HepG2 (cell line): ENCODE data around the gene MTO1. TPM values are rescaled to one million over a fixed set of nuclear protein-coding genes. Genes with fewer than 3 reads are reported as not detected.
A peak's percentile ranks its signal among the peaks of the same experiment; 100 is the strongest.

Experiments used
- DRAP1 ChIP-seq: IDR thresholded peaks from 2 replicates; pipeline ENCODE4 v1.6.1; 2016; ENCODE audit warnings: missing genetic modification reagents, missing compliant biosample characterization
- FOXA1 ChIP-seq, 2 experiments: fragments of 450-650 bp in 1 of 2; sonication (generic) in 1 of 2; formaldehyde crosslinking in 1 of 2; IDR thresholded peaks; 2 replicates each; pipeline versions ENCODE4 v1.4.0 to v1.6.1; 2016 to 2020; ENCODE audit warnings: missing genetic modification reagents in 1 of 2
- GRHL1 ChIP-seq: sonication (generic); formaldehyde crosslinking; conservative IDR thresholded peaks from 2 replicates; pipeline ENCODE4 v1.8.0; 2022; ENCODE audit warnings: missing genetic modification reagents
- HNF4G ChIP-seq, 2 experiments: sonication (generic) in 1 of 2; formaldehyde crosslinking in 1 of 2; IDR thresholded peaks; 2 replicates each; pipeline versions ENCODE4 v1.4.0 to v1.6.1; 2011 to 2020; ENCODE audit warnings: borderline replicate concordance in 2 of 2, low read depth in 2 of 2, mild to moderate bottlenecking in 2 of 2, low read length in 1 of 2, missing genetic modification reagents in 1 of 2, moderate library complexity in 1 of 2
- HOXD1 ChIP-seq: sonication (generic); formaldehyde crosslinking; IDR thresholded peaks from 2 replicates; pipeline ENCODE4 v1.5.0; 2020; ENCODE audit warnings: missing genetic modification reagents
- KLF12 ChIP-seq: sonication (generic); formaldehyde crosslinking; IDR thresholded peaks from 2 replicates; pipeline ENCODE4 v1.4.0; 2020; ENCODE audit warnings: missing genetic modification reagents, borderline replicate concordance
- NFE2L2 ChIP-seq: fragments of 150-350 bp; IDR thresholded peaks from 2 replicates; pipeline ENCODE4 v1.6.1; 2014; ENCODE audit warnings: low read length
- PLSCR1 ChIP-seq: sonication (generic); formaldehyde crosslinking; IDR thresholded peaks from 2 replicates; pipeline ENCODE4 v1.5.0; 2020; ENCODE audit warnings: missing genetic modification reagents, mild to moderate bottlenecking, borderline replicate concordance
- POGZ ChIP-seq: sonication (generic); formaldehyde crosslinking; IDR thresholded peaks from 2 replicates; pipeline ENCODE4 v1.4.0; 2020; ENCODE audit warnings: mild to moderate bottlenecking, missing genetic modification reagents
- POLR2A ChIP-seq, 2 experiments: IDR thresholded peaks; 2 replicates each; pipeline ENCODE4 v1.6.1; 2011; ENCODE audit warnings: low read depth in 2 of 2, low read length in 2 of 2, mild to moderate bottlenecking in 1 of 2, moderate library complexity in 1 of 2; ENCODE audit not compliant: insufficient read depth in 1 of 2
- SIX1 ChIP-seq: sonication (generic); formaldehyde crosslinking; IDR thresholded peaks from 2 replicates; pipeline ENCODE4 v1.4.0; 2020; ENCODE audit warnings: missing genetic modification reagents, borderline replicate concordance
- TRIM24 ChIP-seq: sonication (generic); formaldehyde crosslinking; IDR thresholded peaks from 2 replicates; pipeline ENCODE4 v1.8.0; 2022; ENCODE audit warnings: mild to moderate bottlenecking, missing genetic modification reagents
- ZBTB44 ChIP-seq: sonication (generic); formaldehyde crosslinking; IDR thresholded peaks from 2 replicates; pipeline ENCODE4 v1.4.0; 2020; ENCODE audit warnings: missing genetic modification reagents
- ZBTB46 ChIP-seq: sonication (generic); formaldehyde crosslinking; IDR thresholded peaks from 2 replicates; pipeline ENCODE4 v1.4.0; 2020; ENCODE audit warnings: mild to moderate bottlenecking, missing genetic modification reagents, borderline replicate concordance
- ZNF136 ChIP-seq: sonication (generic); formaldehyde crosslinking; IDR thresholded peaks from 2 replicates; pipeline ENCODE4 v1.8.1; 2022; ENCODE audit warnings: low read depth, mild to moderate bottlenecking, moderate library complexity, missing genetic modification reagents
- ZNF17 ChIP-seq: sonication (generic); formaldehyde crosslinking; IDR thresholded peaks from 2 replicates; pipeline ENCODE4 v1.5.0; 2020; ENCODE audit warnings: mild to moderate bottlenecking, missing genetic modification reagents
- ZNF180 ChIP-seq: sonication (generic); formaldehyde crosslinking; IDR thresholded peaks from 2 replicates; pipeline ENCODE4 v1.4.0; 2020; ENCODE audit warnings: low read depth, missing genetic modification reagents, borderline replicate concordance
- ZNF33A ChIP-seq: sonication (generic); formaldehyde crosslinking; IDR thresholded peaks from 2 replicates; pipeline ENCODE4 v1.5.1; 2020; ENCODE audit warnings: missing genetic modification reagents, mild to moderate bottlenecking, moderate library complexity, borderline replicate concordance
- ZNF589 ChIP-seq: sonication (generic); formaldehyde crosslinking; conservative IDR thresholded peaks from 2 replicates; pipeline ENCODE4 v1.8.0; 2022; ENCODE audit warnings: mild to moderate bottlenecking, moderate library complexity, missing genetic modification reagents
- ZNF780A ChIP-seq: sonication (generic); formaldehyde crosslinking; IDR thresholded peaks from 2 replicates; pipeline ENCODE4 v1.8.0; 2022; ENCODE audit warnings: mild to moderate bottlenecking, missing genetic modification reagents, moderate library complexity
- ZSCAN12 ChIP-seq: sonication (generic); formaldehyde crosslinking; IDR thresholded peaks from 2 replicates; pipeline ENCODE4 v1.9.0; 2021; ENCODE audit warnings: mild to moderate bottlenecking, missing genetic modification reagents
- polyA plus RNA-seq, 8 experiments: library from polyadenylated mRNA; depleted of rRNA in 3 of 8; stranded (reverse) in 7 of 8; unstranded in 1 of 8; fragments of >200 nt; fragmentation: Illumina TruSeq in 4 of 8; extraction: Trizol in 4 of 8; gene quantifications; 2 replicates each; pipeline versions ENCODE4 v1.2.1 to v1.2.3, GENCODE V29; 2011 to 2016; ENCODE audit warnings: low read depth in 4 of 8, missing spikeins in 1 of 8, mixed read lengths in 1 of 8; ENCODE audit not compliant: insufficient read depth in 1 of 8
- total RNA-seq, 5 experiments: library from RNA; depleted of rRNA; stranded (reverse); fragments of >200 nt; fragmentation: Illumina TruSeq; extraction: Trizol; gene quantifications; 2 replicates each; pipeline ENCODE4 v1.2.3, GENCODE V29; 2016; ENCODE audit warnings: low read depth in 1 of 5

Gene MTO1
- total and polyA plus RNA-seq, 2 of the 13 experiments (the other 11 are each of a cell fraction or from before 2014, with no cell fraction given): 21.1 to 45.3 TPM

- no peak for TF ChIP-seq ZNF33A (CRISPR knock-in tag)
- peak; percentile 95 for TF ChIP-seq DRAP1 (CRISPR knock-in tag)
- TF ChIP-seq TRIM24: no peak
- TF ChIP-seq FOXA1 (IDR thresholded peaks at IDR 0.05): no peak
- TF ChIP-seq FOXA1 (CRISPR knock-in tag; IDR thresholded peaks at IDR 0.05): no peak
- TF ChIP-seq ZBTB46 (CRISPR knock-in tag): 0 out of 2 replicates have a peak, but pooled peaks have one; percentile 29
- no peak for TF ChIP-seq SIX1 (CRISPR knock-in tag)
- no peak for TF ChIP-seq ZNF136
- TF ChIP-seq POLR2A (IDR thresholded peaks at IDR 0.05; ENCODE audit: insufficient read depth in 1 of 2, low read depth in 2 of 2, low read length in 2 of 2): peak; percentile 74 to 81
- no peak for TF ChIP-seq POGZ (CRISPR knock-in tag)
- no peak for TF ChIP-seq ZNF17 (CRISPR knock-in tag)
- no peak for TF ChIP-seq ZBTB44 (CRISPR knock-in tag)
- TF ChIP-seq ZNF180 (CRISPR knock-in tag): no peak
- no peak for TF ChIP-seq NFE2L2
- TF ChIP-seq ZNF780A (CRISPR knock-in tag): 0 out of 2 replicates have a peak, but pooled peaks have one; percentile 48
- TF ChIP-seq HNF4G (IDR thresholded peaks at IDR 0.05; ENCODE audit: borderline replicate concordance, low read depth, low read length): no peak
- TF ChIP-seq HNF4G (CRISPR knock-in tag; IDR thresholded peaks at IDR 0.05; ENCODE audit: borderline replicate concordance, low read depth): no peak
- TF ChIP-seq KLF12 (CRISPR knock-in tag): peak; percentile 48; the same call in 1 of the 2 replicates
- TF ChIP-seq ZNF589 (CRISPR knock-in tag): peak; percentile 72; the same call in 1 of the 2 replicates
- no peak for TF ChIP-seq ZSCAN12 (CRISPR knock-in tag)
- no peak for TF ChIP-seq GRHL1 (CRISPR knock-in tag)
- TF ChIP-seq HOXD1 (CRISPR knock-in tag): no peak
- TF ChIP-seq PLSCR1: no peak
Observed at GRCh38 chr6:73461537-73462350, at the start of gene MTO1 (continued).
